GM21526 (cell line): ENCODE results near the gene CLIC3.
"Not testable (repeated sequence)": the region's sequence is repeated elsewhere in the genome, so short reads cannot be mapped to it uniquely, and the experiment has no call there.

Experiments
- ATAC-seq: cut with Tn5 transposase; IDR thresholded peaks from one replicate; pipeline ENCODE4 v1.9.1; 2021; ENCODE audit warnings: moderate library complexity; ENCODE audit not compliant: unreplicated experiment, low FRiP score

Gene CLIC3, protein sequence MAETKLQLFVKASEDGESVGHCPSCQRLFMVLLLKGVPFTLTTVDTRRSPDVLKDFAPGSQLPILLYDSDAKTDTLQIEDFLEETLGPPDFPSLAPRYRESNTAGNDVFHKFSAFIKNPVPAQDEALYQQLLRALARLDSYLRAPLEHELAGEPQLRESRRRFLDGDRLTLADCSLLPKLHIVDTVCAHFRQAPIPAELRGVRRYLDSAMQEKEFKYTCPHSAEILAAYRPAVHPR

DNA sequence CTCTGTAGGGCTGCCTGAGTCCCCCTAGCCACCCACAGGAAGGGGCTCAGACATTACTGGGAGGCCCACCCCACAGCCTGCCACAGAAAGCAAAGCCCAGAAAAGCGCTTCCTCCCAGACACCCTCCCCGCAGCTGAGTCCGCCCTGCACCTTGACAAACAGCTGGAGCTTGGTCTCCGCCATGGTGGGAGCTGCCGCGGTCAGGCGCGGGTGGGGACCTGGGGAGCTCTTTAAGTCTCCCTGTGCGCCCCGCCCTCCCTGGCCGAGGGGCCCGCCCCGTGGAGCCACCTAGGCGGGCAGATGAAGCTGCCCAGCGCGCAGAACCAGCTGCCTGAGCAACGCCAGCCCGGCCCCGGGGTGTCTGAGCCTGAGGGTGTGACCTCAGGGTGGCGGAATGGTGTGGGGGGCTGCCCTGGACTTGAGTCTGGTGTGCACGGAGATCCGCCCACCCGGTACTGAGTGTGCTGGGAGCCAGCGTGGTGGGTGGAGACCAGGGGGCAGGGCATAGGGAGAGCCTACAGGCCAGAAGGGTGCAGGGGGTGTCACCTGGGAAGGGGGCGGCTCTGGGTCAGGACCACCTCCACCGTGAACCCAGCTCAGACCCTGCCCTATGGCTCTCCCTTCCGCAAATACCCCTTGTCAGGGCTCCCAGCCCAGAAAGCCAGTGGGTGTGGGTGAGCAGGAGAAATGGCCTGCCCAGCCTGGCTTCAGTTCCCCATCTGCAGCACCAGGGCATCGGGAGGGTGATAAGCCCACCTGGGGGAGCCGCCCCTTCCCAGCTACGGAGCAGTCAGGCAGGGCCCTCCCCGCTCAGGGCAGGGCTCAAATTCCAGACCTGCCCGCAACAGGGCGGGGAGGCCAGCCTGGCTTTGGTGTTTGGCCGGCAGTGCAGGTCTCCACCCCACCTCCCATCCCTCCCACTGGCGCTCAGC, at the start of gene CLIC3:
Gene CLIC3, minus strand, starts transcription at position 208 of the 932 bp plus-strand sequence. Its CDS starts 25 bp downstream, at position 183.
- no peak for ATAC-seq

DNA sequence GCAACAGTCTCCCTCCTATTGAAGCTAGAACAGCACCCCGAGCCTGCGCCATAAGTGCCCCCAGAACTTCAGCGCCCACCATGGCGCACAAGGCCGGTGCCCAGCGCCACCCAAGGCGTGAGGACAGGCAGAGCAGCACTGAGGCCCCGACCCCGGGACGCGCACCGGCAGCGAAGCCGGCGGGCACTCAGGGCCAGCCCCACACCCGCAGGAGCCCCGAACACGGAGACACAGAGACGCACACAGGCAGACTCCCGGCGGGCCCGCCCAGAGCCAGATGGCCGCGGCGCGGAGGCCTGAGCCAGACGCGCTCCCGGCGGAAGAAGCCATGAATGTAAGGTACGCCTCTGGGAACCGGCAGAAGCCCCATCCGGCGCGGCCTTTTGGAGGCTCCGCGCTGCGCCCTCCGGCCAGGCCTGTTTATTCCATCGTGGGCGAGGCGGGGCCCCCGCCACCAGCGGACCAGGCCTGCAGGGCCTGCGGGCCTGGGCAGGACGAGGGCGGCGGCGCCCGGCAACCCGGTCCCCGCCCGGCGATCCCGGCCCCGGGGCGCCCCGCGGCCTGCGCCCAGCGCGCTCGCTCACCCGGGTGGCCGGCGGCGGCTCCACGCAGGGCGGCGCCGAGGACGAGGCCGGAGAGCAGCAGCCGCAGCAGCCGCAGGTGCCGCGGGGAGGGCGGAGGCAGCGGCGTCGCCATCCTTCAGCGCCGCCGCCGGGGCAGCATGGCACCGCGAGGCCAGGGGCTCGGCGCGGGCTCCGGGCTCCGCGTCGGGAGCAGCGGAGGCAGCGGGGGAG, 49.1 kb upstream of the CLIC3 start:
- no peak for ATAC-seq

DNA sequence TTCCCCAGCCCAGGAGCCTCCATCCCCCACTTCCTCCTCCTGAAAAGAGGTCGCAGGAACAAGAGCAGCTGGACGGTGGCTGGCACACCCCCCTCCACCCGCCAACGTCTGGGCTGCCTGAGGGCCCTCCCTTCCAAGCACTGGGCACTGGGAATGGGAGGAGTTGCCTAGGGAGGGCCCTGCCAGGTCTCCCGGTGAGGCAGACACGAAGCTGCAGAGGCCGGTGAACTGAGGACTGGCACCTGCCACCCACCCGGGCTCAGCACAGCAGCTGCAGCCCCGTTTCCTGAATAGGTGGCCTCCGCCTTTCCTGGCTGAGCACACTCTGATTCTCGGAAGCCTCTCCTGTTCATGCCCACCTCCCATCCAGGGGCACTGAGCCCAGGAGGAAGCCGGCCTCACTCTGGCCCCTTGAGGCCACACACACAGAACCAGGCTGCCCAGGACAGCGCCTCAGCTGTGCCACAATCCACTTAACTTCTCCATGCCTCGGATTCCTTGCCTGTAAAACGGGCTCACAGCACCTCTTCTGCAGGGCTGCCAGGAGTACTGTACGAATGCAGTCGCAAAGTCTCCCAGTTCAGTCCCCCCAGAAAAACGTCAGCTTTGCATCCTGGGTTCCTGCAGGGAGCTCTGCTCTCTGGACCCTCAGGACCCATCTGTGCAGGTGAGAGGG, 48.3 kb upstream of the CLIC3 start:
- no peak for ATAC-seq

DNA sequence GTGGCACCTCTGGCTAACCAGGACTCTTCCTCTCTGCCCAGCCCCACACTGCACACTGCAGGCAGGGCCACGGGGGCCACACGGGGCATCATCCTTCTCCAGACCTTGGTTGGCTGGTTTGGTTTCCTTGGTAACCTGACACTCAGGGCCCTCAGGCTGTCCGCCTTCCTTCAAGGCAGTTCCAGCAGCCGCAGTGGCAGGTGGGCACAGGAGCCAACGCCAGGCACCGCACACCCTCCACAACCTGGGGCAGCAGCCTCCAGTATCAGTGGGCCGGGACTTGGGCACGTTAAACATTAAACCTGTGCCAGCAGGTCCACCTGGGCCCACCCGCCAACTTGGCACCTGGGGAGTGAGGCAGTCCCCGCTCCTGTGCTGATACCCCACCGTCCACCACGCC, 47.7 kb upstream of the CLIC3 start:
- no peak for ATAC-seq

DNA sequence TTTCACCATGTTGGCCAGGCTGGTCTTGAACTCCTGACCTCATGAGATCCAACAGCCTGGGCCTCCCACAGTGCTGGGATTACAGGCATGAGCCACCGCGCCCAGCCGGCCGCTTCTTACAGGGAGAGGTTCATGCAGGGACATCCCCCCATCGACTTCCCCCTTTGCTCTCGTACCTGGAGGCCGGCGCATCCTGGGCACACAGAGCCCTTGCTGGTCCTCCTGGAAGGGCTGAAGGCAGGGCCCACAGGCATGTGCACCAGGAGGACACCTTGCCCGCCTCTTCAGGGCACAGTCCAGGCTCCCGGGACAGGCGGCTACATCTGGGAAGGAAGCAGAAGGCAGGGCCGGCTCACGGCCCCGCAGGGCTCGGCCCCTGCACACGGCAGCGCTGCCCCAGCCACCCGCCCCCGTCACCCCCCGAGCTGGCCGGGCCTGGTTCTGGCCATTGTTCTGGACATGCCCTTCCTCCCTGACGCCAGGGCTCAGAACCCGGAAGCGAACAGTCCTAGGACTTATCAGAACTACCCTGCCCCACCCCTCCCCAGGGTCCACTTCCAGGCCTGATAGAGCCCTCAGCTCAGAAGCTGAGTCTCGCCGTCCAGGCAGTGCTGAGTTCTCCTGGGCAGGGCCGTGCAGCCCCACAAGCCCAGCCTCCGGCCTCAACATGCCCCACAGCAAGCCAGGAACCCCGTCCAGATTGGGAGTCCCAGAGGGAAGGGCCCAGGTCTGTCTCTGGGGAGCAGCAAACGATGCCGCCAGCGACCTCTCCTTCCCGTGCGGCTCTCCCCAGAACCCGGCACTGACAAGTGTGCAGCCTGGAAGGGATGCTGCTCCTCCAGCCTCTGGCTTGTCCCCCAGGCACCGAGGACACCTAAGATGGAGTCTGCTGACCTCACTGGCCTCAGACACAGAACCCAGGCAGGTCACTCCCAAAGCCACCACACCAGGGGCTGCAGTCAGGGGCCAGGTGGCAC, 46.7 kb upstream of the CLIC3 start:
- ATAC-seq = no peak

DNA sequence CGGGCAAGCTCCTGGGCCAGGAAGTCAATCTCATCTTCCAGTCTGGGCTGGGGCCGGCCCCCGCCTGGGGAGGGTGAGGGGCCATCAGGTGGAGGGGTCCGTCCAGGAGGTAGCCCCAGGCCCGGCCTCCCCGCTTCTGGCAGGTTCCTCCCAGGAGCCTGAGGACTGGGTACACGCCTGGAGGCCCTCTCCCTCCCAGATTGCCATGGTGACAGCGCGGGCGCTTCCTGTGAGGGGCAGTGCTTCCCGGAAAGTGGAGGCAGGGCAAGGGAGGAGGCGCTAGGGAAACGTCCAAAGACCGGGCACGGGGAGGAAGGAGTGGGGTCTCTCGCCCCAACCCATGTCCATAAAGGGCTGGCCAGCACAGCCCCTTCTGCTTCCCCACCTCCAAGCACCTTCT, 44.8 kb upstream of the CLIC3 start:
- no peak for ATAC-seq

DNA sequence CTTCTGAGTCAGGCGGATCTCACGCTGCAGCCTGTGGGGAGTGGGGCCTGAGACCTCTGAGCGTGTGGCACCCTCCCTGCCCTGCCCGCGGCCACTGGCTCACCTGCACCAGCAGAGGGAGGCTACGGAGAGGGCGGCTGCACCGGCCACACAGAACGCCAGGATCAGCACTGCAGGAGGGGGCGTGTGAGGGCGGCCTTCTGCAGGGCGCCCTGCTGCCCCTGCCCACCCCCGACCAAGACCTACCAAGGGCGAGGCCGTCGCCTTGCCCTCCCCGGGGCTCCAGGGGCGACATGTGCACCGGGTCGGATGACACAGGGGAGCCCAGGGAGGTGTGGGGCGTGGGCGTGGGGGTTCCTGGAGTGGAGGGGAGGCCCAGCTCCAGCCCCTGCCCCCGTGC, 44.2 kb upstream of the CLIC3 start:
- no peak for ATAC-seq

DNA sequence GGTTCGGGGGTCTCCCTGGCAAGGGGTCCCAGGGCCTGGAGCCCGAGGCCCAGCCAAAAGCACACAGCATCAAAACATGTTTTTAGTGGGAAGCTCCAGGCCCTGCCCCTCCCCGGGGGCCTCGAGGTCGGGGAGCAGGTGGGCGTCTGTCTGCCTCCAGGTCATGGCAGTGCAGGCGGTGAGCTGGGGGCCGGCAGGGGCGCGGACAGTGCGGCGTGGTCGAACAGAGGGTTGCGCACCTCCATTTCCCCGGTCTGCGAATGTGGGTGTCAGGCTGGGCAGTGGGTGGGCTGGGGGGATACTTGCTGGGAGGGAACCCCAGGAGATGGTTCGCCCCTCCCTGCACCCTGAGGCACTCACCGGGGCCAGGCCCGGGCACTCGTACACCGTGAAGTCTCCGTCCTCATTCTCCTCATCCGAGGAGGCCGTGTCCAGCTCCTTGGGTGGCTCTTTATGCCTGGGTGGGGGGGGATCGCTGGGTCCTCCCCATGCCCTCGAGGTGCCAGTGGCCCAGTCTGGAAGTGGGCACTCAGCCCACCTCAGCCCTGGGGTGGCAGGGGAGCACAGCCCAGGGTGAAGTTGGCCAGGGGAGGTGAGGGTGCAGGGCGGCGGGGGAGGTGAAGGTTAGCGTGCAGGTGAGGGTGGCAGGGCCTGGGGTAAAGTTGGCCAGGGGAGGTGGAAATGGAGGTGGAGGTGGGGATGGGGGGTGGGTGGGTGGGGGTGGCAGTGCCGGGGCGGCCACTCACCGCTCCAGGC, 43.4 kb upstream of the CLIC3 start:
- ATAC-seq = no peak

DNA sequence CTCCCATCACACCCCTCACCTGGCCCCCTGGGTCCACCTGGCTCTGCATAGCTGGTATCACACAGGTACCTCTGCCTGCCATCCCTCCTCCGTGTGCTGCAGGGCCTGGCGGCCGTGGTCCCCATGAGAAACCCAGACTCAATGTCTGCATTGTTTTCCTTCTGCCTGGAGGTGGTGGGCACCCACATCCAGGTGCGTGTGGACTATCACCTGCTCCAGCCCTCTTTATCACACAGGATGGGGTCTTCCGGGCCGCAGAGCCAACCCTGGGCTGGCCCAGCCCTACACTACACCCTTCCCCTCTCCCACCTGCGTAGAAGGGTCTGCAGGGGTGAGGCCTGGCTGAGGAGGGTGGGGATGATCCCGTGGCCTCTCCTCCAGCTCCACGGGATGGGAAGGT, 42.5 kb upstream of the CLIC3 start:
- ATAC-seq = no peak

DNA sequence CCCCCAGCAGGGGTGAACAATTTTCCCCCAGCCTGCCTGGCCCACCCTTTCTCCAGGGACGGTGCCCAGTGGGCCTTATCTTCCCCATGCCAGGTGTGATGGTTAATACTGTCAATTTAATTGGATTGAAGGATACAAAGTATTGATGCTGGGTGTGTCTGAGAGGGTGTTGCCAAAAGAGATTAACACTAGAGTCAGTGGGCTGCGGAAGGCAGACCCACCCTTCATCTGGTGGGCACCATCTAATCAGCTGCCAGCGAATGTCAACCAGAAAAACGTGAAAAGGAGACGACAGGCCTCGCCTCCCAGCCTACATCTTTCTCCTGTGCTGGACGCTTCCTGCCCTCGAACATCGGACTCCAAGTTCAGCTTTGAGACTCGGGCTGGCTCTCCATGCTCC, 41.1 kb upstream of the CLIC3 start:
- no peak for ATAC-seq

DNA sequence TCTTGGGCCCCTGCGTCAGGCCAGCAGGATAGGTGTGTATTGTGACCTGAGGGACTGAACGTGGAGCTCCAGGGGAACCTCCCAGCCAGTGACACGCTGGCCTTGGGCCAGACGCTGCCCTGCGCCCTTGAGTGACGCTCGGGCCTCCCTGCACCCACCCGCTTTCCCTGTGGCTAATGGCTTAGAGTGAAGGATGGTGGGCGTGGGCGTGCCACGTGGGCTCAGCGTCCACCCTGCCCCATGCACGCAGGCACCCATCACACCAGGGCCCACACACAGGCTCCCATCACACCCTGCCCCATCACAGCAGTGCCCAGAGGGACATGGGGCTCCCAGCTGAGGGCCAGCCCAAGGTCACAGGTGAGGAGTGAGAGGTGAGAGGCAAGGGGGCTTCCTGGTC, 40.7 kb upstream of the CLIC3 start:
- no peak for ATAC-seq

DNA sequence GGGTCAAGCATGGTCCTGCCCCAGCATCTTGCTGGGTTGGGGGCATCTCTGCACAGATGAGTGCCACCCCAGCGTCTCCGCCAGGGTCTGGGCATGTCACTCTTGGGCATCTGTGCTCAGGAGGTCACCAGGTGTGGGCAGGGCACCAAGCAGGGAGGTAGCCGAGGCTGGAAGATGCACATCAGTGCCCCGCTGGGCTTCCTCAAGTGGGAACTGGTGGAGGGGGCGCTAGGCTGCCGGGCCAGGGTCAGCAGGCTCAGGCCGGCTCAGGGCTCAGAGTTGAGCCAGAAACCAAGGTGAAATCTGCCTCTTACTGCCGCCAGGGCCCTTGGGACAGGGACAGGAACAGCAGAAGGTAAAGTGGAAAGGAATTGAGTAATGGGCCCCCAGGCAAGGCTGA, 39.6 kb upstream of the CLIC3 start:
- ATAC-seq = no peak

DNA sequence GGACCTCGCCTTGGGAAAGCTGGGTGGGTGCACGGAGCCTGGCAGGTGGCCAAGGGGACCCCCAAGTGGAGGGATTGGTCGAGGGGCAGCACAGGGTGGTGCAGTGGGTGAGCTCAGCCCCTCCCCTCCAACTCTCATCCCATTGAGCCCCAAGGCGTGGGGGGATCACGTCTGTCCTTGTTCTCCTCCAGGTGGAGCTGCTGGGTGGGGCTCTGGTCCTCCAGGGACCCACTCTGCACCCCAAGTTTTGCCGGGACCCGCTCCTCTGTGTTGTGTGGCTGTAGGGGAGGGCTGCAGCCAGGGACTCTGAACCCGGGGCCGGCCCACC, 39.1 kb upstream of the CLIC3 start:
- no peak for ATAC-seq

DNA sequence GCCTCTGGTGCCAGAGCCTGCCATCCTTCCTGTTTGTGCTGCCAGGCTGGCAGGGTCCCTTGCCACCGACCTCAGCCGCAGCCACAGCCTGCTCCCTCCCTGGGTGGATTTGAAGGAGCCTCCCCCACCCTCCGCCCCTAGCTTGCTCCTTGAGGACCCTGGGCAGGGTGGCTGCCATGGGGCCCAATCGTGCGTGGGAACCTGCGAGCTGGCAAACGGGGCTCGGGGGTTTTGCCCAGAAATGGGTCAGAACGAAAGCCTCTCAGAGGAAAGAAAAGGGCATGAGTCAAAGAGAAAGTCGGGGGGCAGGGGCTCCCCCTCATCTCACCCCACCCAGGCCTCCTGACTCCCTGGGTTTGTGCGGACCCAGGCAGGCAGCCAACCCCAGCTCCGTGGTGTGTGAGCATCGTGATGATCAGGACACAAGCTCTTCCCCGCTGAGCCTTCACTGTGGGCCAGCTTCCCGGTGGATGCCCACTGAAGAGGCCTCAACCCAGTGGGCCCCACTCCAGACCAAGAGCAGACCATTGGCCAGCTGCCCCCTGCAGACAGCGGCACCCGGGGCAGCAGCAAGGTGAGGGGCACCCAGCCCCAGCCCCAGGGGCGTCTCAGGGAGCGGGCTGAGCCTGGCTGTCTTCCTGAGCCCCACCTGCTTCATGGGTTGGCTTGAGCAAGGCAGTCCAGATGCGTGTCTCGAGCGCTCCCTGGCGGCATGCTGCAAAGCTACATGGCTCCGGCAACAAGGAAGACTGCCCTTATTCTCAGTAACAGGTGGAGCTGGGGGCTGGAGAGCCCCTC, 38.5 kb upstream of the CLIC3 start:
- no peak for ATAC-seq

DNA sequence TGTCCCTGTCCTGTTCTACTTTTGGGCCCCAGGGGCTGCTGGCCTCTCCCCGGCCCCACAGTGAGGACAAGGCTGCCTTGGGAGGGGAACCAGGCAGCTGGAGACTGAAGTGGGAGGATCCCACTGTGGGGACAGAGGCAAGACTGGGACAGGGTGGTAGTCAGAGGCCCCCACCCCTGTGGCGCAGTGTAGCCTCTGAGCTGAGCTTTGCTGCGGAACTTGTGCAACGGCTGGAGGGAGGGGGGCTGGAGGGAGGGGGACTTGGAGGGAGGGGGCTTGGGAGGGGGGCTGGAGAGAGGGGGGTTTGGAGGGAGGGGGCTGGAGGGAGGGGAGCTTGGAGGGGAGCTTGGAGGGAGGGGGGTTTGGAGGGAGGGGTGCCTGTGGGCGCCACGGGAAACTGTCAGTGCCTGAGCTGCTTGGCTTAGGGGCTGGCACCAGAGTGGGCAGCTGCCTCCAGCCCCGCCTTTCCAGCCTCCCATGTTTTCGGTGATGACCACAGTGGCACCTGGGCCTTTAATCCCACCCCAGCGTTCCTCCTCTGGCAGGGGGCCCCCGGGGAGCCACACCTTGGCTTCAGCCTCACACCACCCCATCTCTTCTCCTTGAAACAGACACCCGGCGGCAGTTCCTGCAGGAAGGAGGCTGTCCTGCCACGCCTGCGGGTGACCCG, 37.8 kb upstream of the CLIC3 start:
- no peak for ATAC-seq

DNA sequence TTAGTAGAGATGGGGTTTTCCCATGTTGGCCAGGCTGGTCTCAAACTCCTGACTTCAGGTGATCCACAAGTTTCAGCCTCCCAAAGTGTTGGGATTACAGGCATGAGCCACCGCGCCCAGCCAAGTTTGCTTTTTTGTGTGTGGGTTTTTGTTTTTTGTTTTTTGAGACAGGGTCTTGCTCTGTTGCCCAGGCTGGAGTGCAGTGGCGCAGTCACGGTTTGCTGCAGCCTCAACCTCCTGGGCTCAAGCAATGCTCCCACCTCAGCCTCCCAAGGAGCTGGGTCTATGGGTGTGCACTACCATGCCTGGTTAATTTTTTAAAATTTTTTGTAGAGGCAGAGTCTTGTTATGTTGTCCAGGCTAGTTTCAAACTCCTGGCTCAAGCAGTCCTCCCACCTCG, 37.1 kb upstream of the CLIC3 start:
- ATAC-seq = not testable (repeated sequence)

DNA sequence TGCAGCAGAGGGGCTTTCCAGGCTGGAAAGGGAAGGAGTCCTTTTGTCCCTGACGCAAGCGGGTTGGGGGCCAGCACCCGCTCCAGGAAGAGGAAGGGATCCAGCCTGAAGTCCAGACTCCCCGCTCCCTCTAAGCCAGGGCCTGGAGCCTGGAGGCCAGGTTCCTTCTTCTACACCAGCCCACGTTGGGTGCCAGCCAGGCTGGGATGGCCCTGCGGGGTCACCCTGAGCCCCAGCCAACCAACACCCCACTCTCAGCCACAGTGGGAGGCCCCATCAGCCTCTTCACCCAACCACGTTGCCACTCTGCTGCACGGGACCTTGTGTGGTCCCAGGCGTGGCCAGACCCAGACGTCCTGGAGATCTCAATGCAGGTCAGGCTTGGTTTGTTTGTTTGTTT, 36.5 kb upstream of the CLIC3 start:
- ATAC-seq = no peak
